HG03460 (cell line): ENCODE results near the gene POLR1F.
A peak's percentile ranks its signal among the peaks of the same experiment; 100 is the strongest.
"Not testable (repeated sequence)": the region's sequence is repeated elsewhere in the genome, so short reads cannot be mapped to it uniquely, and the experiment has no call there.

Experiments used
- ATAC-seq: cut with Tn5 transposase; IDR thresholded peaks from one replicate; pipeline ENCODE4 v1.9.1; 2021; ENCODE audit not compliant: unreplicated experiment

POLR1F gene, protein sequence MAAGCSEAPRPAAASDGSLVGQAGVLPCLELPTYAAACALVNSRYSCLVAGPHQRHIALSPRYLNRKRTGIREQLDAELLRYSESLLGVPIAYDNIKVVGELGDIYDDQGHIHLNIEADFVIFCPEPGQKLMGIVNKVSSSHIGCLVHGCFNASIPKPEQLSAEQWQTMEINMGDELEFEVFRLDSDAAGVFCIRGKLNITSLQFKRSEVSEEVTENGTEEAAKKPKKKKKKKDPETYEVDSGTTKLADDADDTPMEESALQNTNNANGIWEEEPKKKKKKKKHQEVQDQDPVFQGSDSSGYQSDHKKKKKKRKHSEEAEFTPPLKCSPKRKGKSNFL

DNA sequence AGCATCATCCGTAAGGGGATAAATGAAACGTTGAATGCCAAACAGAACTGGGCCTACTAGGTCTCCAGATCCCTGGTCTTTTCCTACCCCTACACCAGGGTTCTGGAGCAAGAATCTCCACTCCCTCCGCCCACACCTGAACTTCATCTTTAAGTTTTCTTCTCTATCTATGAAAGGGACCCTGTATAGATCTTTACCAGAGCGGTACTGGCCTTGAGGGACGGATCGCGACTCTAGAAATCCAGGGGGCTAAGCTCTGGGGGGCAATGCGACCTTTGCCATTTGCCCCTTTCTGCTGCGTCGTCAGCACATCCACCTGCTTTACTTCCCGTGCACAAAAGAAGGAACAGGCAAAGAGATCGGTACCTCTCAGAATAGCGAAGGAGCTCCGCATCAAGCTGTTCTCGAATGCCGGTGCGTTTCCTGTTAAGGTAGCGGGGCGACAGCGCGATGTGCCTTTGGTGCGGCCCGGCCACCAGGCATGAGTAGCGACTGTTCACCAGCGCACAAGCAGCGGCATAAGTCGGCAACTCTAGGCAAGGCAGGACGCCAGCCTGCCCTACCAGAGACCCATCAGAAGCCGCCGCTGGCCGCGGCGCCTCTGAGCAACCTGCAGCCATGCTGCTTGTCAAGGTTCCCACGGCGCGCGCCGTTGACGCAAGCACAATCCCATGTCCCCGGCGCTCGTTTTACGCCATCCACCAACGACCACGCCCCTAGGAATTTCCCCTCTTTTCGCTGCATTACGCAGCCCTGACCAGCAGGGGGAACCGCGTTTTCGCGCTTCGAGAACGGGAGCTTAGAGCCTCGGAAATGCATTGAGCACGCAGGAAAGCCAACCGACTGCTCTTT is at the start of gene POLR1F:
Gene POLR1F (minus strand): TSS at position 641 of the 852 bp plus-strand sequence. CDS start 21 bp downstream, at position 620.
- peak; percentile 97 for ATAC-seq

DNA sequence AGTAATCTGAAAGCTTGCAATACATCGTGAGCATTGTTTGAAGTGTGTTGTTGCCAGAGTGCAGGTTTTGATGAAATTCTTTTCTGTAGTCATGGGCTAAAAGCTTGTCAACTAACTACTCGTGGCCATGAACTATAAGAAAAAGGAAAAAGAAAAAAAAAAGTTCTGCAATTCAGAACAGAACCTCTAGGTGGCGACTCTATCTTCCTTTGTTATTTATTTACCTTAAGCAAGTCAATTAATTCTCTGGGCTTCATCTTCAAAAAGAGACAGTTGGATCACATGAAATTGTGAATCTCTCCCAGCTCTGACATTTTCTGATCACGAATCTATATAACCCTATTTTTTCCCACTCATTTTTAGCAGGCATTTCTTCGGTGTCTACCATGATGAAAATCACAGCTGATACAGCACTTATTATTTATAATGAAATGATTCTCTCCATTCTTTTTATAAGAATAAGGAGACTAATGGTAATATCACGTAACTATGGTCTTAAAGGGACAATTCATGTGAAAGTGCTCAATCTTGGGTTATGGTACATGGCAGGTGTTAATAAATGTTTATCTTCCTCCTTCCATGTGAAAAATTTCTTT is 45.8 kb upstream of the POLR1F start:
- ATAC-seq: no peak

DNA sequence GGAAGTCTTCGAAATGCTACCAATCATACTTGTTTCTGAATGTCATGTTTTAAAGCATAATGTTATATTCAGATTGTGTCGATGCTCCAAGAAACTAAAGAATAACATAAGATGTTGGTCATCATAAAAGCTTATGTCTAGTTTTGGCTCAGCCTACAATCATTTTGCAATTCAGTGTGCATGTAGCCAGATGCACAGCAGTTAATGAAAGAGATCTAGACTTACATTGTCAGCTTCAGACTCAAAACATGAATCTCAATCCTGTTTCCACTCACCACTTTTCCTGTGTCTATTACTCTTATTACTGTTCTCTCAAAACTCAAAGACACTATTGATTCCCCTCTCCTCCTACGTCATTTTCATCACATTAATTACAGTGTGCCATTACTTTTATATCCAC is 43.2 kb upstream of the POLR1F start:
- ATAC-seq: no peak

DNA sequence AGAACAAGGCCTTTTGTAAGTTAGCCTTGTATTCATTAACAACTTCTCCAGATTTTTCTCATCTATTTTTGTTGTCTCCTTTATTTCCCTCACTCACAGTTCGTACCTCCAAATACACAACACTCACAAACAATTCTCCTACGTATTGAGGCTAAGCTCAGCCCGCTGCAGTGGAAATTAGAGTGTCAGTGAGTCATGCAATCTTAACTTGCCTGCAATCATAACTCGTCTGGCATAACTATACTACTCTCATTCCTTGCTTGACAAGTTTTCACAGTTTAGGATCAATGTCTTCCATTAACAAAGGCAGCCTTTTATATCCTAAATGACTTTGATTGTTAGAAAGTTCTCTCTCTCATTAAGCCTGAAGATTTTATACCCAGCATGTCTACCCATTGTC is 40.8 kb upstream of the POLR1F start:
- no peak for ATAC-seq

DNA sequence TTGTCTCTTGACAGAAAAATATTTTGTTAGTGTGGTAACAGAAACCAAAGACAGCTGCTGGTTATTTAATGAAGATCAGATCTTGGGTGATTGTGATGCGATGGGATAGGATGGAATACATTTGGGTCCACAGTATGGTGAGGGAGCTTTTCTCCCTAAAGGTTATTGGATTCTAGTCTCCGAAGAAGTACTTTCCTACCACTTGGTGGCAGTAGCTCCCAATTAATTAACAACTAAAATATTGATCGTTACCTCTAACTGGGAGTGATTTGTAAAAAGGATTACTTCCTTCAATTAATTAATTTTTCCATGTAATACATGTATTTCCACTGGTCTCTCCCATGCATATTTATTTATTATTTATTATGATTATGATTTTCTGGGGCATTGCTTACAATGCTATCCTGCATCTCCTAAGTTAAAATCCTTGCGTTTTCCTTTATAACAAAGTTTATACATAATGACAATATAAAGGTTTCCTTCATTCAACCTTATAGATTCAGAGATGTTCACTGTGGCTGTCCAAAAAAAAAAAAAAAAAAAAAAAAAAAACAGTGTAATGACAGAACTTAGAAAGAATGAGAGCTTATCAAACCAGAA is 39.0 kb upstream of the POLR1F start:
- ATAC-seq: no peak

DNA sequence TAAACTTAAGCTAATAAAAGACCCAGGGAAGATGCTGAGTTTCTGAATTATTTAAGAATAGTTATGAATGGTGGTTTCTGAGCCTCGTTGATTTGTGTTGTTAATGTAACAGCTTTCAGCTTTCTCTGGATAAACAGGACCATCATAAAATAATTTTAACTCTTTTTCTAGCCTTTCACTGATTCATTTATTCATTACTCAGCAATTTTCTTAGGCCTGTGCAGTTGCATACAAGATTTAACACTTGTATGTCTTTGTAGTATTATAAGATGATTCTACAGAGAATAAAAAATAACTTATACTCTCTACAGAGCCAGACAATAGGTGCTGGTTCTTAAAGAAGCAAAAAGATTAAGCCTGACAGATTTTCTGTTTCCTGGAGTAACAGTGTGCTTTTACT is 35.2 kb upstream of the POLR1F start:
- no peak for ATAC-seq

DNA sequence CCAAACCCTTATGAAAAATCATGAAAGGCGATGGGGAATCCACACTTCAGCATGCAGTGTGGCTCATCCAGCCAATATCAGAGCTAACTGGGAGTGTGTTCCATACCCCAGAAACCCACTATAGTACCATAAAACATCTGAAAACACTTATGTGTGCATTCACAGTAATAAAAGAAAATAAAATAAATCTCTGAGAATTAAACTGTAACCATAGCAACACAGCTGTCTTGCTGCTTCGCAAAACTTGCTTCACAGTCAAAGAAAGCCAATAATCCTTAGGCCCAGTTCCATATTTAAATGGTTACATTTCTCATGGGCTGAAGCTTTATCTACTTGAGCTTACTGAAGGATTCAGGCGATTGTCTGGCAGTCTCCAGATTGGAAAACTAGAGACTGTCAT is 19.9 kb upstream of the POLR1F start:
- ATAC-seq: no peak

DNA sequence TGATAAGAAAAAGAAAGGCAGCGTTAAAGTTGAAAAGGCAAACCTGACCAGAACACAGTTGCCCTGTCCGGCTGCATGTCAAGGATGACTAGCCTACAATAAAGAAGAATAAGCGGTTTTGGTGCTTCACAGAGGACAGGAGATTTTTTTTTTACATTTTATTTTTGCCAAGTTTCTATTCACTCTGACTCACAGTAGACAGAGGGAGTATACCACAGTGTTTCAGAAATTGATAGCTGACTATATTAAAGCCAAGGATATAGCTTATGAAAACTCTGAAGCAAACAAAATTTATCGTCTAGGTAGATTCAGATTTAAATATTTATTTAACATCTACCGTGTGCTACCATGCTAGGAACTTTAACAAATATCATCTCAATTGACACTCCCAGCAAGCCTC is 16.9 kb upstream of the POLR1F start:
- no peak for ATAC-seq

DNA sequence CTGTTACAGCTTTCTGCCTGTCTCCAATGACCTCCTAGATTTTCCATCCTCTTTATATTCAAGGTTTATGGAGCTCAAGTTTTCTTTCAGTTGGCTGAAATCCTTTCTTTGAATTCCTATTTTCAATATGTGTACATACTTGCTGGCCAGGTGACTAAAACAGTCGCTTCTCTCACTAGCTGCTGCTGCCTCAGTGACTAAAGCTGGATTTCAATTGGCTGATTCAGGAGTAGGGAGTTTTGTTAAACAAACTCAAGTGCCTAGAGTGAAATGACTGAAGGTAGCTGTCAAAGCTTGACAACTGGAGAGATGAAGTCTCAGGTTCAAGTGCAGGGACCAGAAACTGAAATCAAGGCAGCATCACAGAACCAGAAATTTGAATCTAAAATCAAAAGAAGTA is 6.7 kb upstream of the POLR1F start:
- no peak for ATAC-seq

DNA sequence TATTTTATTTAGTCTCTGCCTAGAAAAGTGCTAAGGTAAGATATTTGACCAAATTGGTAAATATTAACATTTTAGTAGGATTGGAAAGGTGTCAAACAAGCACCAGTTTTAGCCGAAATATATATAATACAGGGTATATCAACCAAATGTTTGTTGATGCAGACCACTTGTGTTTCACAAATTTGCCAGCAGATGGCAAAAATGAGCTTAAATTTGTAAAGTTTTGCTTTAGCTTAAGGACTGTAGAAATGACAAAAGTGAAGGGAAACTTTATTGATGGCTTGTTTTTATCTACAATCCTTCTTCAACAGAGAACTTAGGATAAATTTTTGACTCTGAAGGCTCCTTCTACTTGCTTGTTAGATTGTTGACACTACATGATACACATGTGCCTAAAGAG is 4.8 kb upstream of the POLR1F start:
- no peak for ATAC-seq

DNA sequence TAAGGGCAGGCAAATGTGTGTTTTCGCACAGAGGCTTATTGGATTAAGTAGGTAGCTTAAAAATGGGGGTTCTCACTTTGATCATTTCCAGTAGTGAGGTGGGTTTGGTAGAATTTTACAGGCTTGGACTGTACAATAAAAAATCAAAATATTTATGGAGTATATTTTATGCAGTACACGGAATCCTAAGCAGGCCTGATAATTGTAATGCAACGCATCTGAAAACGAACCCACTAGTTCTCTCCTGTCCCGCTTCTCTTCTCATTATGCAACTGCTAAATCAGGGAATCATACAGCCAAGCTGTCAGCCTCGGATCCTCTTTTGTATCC is 377 bp upstream of the POLR1F start:
- no peak for ATAC-seq

DNA sequence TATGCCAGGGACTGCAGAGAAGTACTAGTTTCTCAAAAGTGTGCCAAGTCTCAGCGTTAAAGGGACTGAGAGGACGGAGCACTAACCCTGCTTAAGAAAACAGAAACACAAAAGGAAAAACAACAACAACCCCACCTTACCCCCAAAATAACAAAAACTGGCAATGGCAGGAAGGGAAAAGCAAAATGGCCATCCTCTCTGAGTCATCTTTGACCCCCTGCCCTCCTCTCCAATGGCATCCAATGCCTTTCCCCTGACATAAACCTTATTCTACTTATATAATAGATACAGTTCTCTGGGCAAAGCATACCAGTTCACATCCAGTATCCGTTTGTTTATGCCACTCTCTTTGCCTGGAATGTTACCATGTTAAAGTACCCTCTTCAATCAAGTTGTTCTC is 1.6 kb downstream of the POLR1F start:
- no peak for ATAC-seq

DNA sequence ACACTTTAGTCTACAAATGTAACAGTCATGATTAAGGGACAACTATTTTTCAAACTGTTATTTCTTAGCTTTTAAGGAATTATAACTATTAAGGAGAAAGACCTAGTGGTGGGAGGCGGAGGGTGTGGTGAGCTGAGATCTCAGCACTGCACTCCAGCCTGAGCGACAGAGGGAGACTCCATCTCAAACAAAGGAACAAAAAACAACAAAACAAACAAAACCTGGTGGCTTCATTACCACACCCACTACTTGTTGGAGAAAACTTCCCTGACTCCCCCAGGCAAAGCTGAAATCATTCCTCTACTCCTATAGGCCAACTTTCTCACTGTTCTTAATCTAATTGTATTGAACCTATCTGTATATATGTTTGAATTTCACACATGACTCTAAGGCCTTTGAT is 3.2 kb downstream of the POLR1F start:
- no peak for ATAC-seq

DNA sequence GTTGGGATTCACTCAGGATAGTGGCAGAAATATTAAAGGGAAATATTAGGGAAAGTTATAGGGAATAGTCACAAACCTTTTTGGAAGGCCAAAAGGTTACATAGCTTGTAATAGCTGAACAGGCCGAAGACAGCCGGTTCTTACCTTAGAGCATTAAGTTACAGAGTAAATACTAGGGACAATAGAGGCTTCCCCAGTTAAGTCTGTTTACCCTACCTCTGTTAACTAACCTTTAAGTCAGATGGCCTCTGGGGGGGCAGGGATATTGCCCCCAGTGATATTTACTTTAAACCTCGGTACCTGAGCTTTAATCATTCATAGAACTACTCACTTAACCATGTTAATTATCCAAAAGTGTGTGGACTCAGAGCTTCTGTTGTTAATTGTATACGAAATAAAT is 7.4 kb downstream of the POLR1F start:
- ATAC-seq: no peak

DNA sequence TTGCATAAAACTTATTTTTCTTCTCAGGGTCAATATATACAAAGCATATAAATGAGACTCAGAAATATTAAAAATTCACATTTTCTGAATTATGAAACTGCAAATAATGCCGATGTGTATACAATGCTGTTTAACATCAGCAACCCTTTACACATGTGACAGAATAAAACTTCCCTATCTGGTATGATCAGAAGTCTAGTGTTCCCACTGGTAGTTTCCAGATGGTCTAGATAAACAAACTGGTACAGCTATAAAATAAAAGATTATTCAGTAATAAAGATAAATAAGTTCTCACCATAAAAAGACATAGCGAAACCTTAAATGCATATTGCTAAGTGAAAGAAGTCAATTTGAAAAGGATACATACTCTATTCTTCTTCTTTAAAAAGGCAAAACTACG is 7.9 kb downstream of the POLR1F start:
- ATAC-seq: no peak

DNA sequence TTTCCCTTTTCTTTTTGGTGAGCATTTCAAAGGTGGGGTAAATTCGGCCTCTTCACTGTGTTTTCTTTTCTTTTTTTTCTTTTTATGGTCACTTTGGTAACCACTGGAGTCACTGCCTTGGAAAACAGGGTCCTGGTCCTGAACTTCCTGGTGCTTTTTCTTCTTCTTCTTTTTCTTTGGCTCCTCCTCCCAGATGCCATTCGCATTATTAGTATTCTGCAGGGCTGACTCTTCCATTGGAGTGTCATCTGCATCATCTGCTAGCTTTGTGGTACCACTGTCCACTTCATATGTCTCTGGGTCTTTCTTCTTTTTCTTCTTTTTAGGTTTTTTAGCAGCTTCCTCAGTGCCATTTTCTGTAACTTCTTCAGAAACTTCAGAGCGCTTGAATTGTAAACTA is 10.5 kb downstream of the POLR1F start:
- ATAC-seq: no peak

DNA sequence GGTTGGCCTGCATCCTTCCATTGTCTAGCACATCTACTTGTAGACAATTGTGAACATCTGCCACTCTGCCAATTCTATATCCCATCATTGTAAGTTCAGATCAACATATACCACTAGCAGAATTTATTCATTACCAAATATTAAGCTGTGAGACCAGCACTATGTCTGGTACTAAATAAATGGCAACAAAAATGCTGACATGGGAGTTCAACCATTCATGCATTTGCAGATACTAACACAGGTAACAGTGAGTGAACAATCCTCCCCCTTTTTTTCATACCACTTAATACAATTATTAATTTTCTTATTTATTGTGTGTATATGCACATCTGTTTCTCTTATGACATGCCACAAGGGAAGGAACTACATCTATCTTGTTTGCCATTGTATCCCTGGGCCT is 11.9 kb downstream of the POLR1F start:
- ATAC-seq: no peak

DNA sequence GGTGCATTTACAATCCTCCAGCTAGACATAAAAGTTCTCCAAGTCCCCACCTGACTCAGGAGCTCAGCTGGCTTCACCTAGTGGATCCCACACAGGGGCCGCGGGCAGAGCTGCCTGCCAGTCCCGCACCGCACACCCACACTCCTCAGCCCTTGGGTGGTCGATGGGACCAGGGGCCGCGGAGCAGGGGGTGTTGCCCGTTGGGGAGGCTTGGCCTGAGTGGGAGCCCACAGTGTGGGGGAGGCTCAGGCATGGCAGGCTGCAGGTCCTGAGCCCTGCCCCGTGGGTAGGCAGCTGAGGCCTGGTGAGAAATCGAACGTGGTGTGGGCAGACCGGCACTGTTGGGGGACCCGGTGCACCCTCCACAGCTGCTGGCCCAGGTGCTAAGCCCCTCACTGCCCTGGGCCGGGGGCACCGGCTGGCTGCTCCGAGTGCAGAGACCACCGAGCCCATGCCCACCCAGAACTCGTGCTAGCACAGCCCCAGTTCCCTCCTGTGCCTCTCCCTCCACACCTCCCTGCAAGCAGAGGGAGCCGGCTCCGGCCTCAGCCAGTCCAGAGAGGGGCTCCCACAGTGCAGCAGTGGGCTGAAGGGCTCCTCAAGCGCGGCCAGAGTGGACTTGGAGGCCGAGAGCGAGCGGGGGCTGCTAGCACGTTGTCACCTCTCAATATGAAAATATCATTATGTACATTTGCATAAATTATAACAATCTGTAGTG is 16.6 kb downstream of the POLR1F start:
- ATAC-seq: no peak

DNA sequence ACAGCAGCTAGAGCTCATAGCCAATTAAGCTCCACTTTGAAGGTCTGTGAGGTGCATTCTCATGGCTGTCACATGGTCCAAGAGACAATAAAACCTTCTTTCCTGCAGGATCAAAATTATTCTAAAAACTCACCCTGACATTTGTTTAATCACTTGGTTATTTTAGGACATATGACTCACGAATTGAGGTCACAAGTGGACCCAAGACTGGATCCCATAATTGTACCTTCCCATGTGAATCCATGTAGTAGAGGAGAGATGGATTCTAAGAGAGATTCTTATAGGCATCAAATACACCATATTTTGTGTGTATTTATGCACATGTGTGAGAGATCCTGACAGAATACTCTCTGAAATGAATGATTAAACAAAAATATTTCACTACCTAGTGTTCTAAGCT is 18.1 kb downstream of the POLR1F start:
- ATAC-seq: no peak

DNA sequence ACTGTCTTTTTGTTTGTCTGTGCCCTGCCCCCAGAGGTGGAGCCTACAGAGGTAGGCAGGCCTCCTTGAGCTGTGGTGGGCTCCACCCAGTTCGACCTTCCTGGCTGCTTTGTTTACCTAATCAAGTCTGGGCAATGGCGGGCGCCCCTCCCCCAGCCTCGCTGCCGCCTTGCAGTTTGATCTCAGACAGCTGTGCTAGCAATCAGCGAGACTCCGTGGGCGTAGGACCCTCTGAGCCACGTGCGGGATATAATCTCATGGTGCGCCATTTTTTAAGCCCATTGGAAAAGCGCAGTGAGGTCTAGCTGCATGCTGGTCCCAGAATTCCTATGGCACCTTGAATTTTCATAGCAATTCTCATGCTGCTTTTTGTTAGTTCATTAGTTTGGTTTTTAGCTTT is 19.7 kb downstream of the POLR1F start:
- not testable (repeated sequence) for ATAC-seq

DNA sequence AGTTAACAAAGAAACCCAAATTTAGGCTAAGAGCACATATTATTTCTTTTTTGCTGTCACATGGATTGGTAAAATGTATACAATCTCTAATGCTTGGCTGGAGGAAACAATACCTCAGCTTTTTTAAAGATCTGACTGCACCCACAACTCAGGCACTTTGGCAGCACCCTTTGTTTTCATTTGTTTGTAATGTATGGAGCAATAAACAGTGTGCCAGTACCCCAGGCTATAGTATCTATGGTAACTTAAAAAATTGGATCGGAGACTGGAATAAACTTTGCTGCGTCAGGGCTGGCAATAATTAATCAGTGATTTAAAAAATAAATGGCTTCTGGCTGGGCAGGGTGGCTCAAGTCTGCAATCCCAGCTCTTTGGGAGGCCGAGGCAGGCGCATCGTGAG is 27.2 kb downstream of the POLR1F start:
- ATAC-seq: no peak
